ENCODE measurements around the gene TTC34.

The TTC34 gene

GRCh38 chr1:2611031-2611501 is 190.4 kb downstream of the TTC34 start:
- Histone ChIP-seq H3K4me3 (ENCODE audit: low read depth, low read length) (no peak overlapping the region), H3K79me2 (no peaks in the 10 kb centered on the region), H3K4me2 (ENCODE audit: low read length) (no peak overlapping the region), H3K27me3 (ENCODE audit: control insufficient read depth, insufficient read depth, low read length) (no peaks in the 10 kb centered on the region), H2AFZ (no peak overlapping the region), H3K9me3 (ENCODE audit: control insufficient read depth, low read length) (no peaks in the 10 kb centered on the region), H3K9ac (no peak overlapping the region), H3K36me3 (ENCODE audit: control insufficient read depth, insufficient read depth, low read length) (no peaks in the 10 kb centered on the region), H3K4me1 (no peaks in the 10 kb centered on the region), H3K27ac (no peak overlapping the region)
- TF ChIP-seq CTCF (IDR thresholded peaks at IDR 0.05): no peak

- Histone ChIP-seq H3K4me3 (ENCODE audit: low read depth, low read length) (no peak overlapping the region), H3K9me3 (ENCODE audit: control insufficient read depth, low read length) (no peaks in the 10 kb centered on the region), H3K4me1 (no peaks in the 10 kb centered on the region), H3K27ac (no peak overlapping the region), H2AFZ (no peak overlapping the region), H3K36me3 (ENCODE audit: control insufficient read depth, insufficient read depth, low read length) (no peaks in the 10 kb centered on the region), H3K9ac (no peak overlapping the region), H3K27me3 (ENCODE audit: control insufficient read depth, insufficient read depth, low read length) (no peaks in the 10 kb centered on the region), H3K4me2 (ENCODE audit: low read length) (no peak overlapping the region), H3K79me2 (no peaks in the 10 kb centered on the region)
- no peak for TF ChIP-seq CTCF (IDR thresholded peaks at IDR 0.05)
Observed at GRCh38 chr1:2610036-2610959, 191.2 kb downstream of the TTC34 start.

GRCh38 chr1:2609319-2610035 is 192.0 kb downstream of the TTC34 start:
- Histone ChIP-seq H3K9ac (no peak overlapping the region), H3K27me3 (ENCODE audit: control insufficient read depth, insufficient read depth, low read length) (no peaks in the 10 kb centered on the region)
- TF ChIP-seq CTCF (IDR thresholded peaks at IDR 0.05): no peak

GRCh38 chr1:2607641-2608091 is 193.8 kb downstream of the TTC34 start:
- H3K27me3 ChIP-seq (ENCODE audit: control insufficient read depth, insufficient read depth, low read length): no peaks in the 10 kb centered on the region
- TF ChIP-seq CTCF (IDR thresholded peaks at IDR 0.05): no peak

More at GRCh38 chr1:2609319-2610035, 192.0 kb downstream of the TTC34 start:
- Histone ChIP-seq H3K4me2 (ENCODE audit: low read length) (no peak overlapping the region), H3K4me3 (ENCODE audit: low read depth, low read length) (no peak overlapping the region), H3K79me2 (no peaks in the 10 kb centered on the region), H3K36me3 (ENCODE audit: control insufficient read depth, insufficient read depth, low read length) (no peaks in the 10 kb centered on the region), H2AFZ (no peak overlapping the region), H3K9me3 (ENCODE audit: control insufficient read depth, low read length) (no peaks in the 10 kb centered on the region), H3K4me1 (no peaks in the 10 kb centered on the region), H3K27ac (no peak overlapping the region)

More at GRCh38 chr1:2607641-2608091, 193.8 kb downstream of the TTC34 start:
- H3K9me3 ChIP-seq (ENCODE audit: control insufficient read depth, low read length): no peaks in the 10 kb centered on the region
- H3K4me2 ChIP-seq (ENCODE audit: low read length): no peak overlapping the region
- H2AFZ ChIP-seq: no peak overlapping the region
- H3K79me2 ChIP-seq: no peaks in the 10 kb centered on the region
- H3K36me3 ChIP-seq (ENCODE audit: control insufficient read depth, insufficient read depth, low read length): no peaks in the 10 kb centered on the region
- H3K27ac ChIP-seq: no peak overlapping the region
- no peak overlapping the region for H3K4me3 ChIP-seq (ENCODE audit: low read depth, low read length)
- no peaks in the 10 kb centered on the region for H3K4me1 ChIP-seq
- no peak overlapping the region for H3K9ac ChIP-seq

All from parathyroid adenoma (tissue), 2 donors.